K562 (cell line): ENCODE measurements around the gene MPZL1. TPM values are rescaled to one million over a fixed set of nuclear protein-coding genes. Genes with fewer than 3 reads are reported as not detected.
A peak's percentile ranks its signal among the peaks of the same experiment; 100 is the strongest.

Source experiments
- ATAC-seq: fragments of 200-7000 bp; cut with Tn5 transposase; 3 replicates; pipeline ENCODE4 v1.9.1; 2020; ENCODE audit warnings: moderate library complexity
- BruUV-seq: library from RNA; stranded (reverse); fragments of 400-500 nt; replicated peaks from 2 replicates; lab custom pipeline; 2021; lab: Mats Ljungman, UMichigan
- CTCF ChIA-PET: fragments of 300-600 bp; formaldehyde crosslinking; extraction: SDS; loops from one replicate; lab custom pipeline; 2021; ENCODE audit warnings: low intra/inter-chr PET ratio; lab: Yijun Ruan, JAX
- POLR2A ChIA-PET: fragments of 300-600, 350-650 bp; sonication (Branson Sonifier 250); formaldehyde crosslinking; extraction: SDS; loops from one replicate; lab custom pipeline; 2021; ENCODE audit warnings: antibody characterized with exemption, inconsistent platforms; lab: Yijun Ruan, JAX
- DNase-seq, 4 experiments: peaks; one replicate each; pipeline versions ENCODE4 v3.0.0 to v3.0.0-alpha.2; 2011 to 2018; ENCODE audit warnings: low spot score in 3 of 4, mixed read lengths in 3 of 4; ENCODE audit errors: extremely low read depth in 1 of 4
- FAIRE-seq: peaks from 2 replicates; lab custom pipeline; 2011; peaks lifted over from hg19 to GRCh38; lab: Jason Lieb, UNC
- H2AFZ ChIP-seq: 2 replicates; pipeline ENCODE4 v1.6.0; 2011; ENCODE audit warnings: low read depth, low read length, control low read depth, inconsistent platforms
- H3K27ac ChIP-seq: fragments of 200-600 bp; 3 replicates; pipeline ENCODE4 v1.8.0; 2011; ENCODE audit warnings: low read depth, mild to moderate bottlenecking, control low read depth, inconsistent platforms, low read length, moderate library complexity, mixed read lengths; ENCODE audit errors: extremely low read depth
- H3K27me3 ChIP-seq, 2 experiments: fragments of 300-600 bp in 1 of 2; 2 replicates in 1 of 2; 3 replicates in 1 of 2; pipeline versions ENCODE4 v1.6.0 to v1.8.0; 2011; ENCODE audit warnings: inconsistent platforms in 2 of 2, low read length in 2 of 2, mild to moderate bottlenecking in 1 of 2, mixed read lengths in 1 of 2, moderate library complexity in 1 of 2; ENCODE audit not compliant: control insufficient read depth in 2 of 2, insufficient read depth in 2 of 2
- H3K36me3 ChIP-seq: fragments of 300-600 bp; 3 replicates; pipeline ENCODE4 v1.8.0; 2011; ENCODE audit warnings: mild to moderate bottlenecking, low read length, inconsistent platforms; ENCODE audit not compliant: control insufficient read depth, insufficient read depth
- H3K4me1 ChIP-seq, 2 experiments: fragments of 200-600 bp in 1 of 2; replicated peaks in 1 of 2; 2 replicates in 1 of 2; 3 replicates in 1 of 2; pipeline versions ENCODE4 v1.5.1 to v1.8.0; 2011; ENCODE audit warnings: inconsistent platforms in 2 of 2, low read length in 2 of 2, mild to moderate bottlenecking in 1 of 2, mixed read lengths in 1 of 2, moderate library complexity in 1 of 2; ENCODE audit not compliant: control insufficient read depth in 2 of 2, insufficient read depth in 2 of 2
- H3K4me2 ChIP-seq: 2 replicates; pipeline ENCODE4 v1.6.1; 2011; ENCODE audit warnings: low read length, control low read depth, inconsistent platforms, mixed read lengths; ENCODE audit not compliant: insufficient read depth
- H3K4me3 ChIP-seq: fragments of 200-600 bp; sonication (generic), shearing (Covaris generic); 2 replicates; pipeline ENCODE4 v1.5.1; 2016; ENCODE audit warnings: control low read depth, inconsistent platforms
- H3K79me2 ChIP-seq: fragments of 200-600 bp; 3 replicates; pipeline ENCODE4 v1.8.0; 2011; ENCODE audit warnings: low read length, inconsistent platforms; ENCODE audit not compliant: control insufficient read depth, insufficient read depth
- H3K9ac ChIP-seq, 2 experiments: 2 replicates each; pipeline versions ENCODE4 v1.6.0 to v1.6.1; 2011; ENCODE audit warnings: low read depth in 2 of 2, low read length in 2 of 2, control low read depth in 1 of 2, inconsistent platforms in 1 of 2, mild to moderate bottlenecking in 1 of 2, mixed read lengths in 1 of 2; ENCODE audit not compliant: insufficient read depth in 1 of 2
- H3K9me1 ChIP-seq: one replicate; pipeline ENCODE4 v1.6.0; 2011; ENCODE audit warnings: inconsistent platforms, mild to moderate bottlenecking, low read length, moderate library complexity; ENCODE audit not compliant: control insufficient read depth, insufficient read depth
- H3K9me3 ChIP-seq: replicated peaks from 2 replicates; pipeline ENCODE4 v1.5.1; 2011; ENCODE audit warnings: low read depth, low read length, inconsistent platforms; ENCODE audit not compliant: control insufficient read depth, insufficient read depth
- H4K20me1 ChIP-seq: replicated peaks from 2 replicates; pipeline ENCODE4 v1.6.1; 2011; ENCODE audit warnings: low read length, inconsistent platforms, mixed read lengths; ENCODE audit not compliant: control insufficient read depth, insufficient read depth
- CHD4 ChIP-seq: fragments of 200-600 bp; sonication (generic); IDR thresholded peaks from 3 replicates; pipeline ENCODE4 v1.6.1; 2012; ENCODE audit warnings: low read depth, mild to moderate bottlenecking, mixed read lengths, low read length, inconsistent platforms; ENCODE audit not compliant: insufficient read depth, insufficient replicate concordance, poor library complexity, severe bottlenecking
- DACH1 ChIP-seq: fragments of 450-650 bp; IDR thresholded peaks from 2 replicates; pipeline ENCODE4 v1.6.1; 2018; ENCODE audit not compliant: partially characterized antibody
- GABPB1 ChIP-seq: sonication (generic); formaldehyde crosslinking; IDR thresholded peaks from 2 replicates; pipeline ENCODE4 v1.8.0; 2022; ENCODE audit warnings: mild to moderate bottlenecking, missing genetic modification reagents
- HEY1 ChIP-seq: fragments of 250-450 bp; sonication (Bioruptor Pico); IDR thresholded peaks from 2 replicates; pipeline ENCODE4 v1.5.0; 2020; ENCODE audit warnings: mild to moderate bottlenecking, moderate library complexity, borderline replicate concordance
- HNRNPK ChIP-seq: fragments of 200-400 bp; formaldehyde crosslinking; IDR thresholded peaks from one replicate; pipeline ENCODE4 v1.6.1; 2018; ENCODE audit warnings: mild to moderate bottlenecking, low read depth, low read length; ENCODE audit not compliant: poor library complexity, severe bottlenecking
- HOMEZ ChIP-seq: fragments of 250-450 bp; sonication (Bioruptor Pico); IDR thresholded peaks from 2 replicates; pipeline ENCODE4 v1.4.0; 2020; ENCODE audit warnings: mild to moderate bottlenecking, moderate library complexity
- KLF16 ChIP-seq: IDR thresholded peaks from 2 replicates; pipeline ENCODE4 v1.6.1; 2016; ENCODE audit warnings: antibody characterized with exemption
- MECOM ChIP-seq: fragments of 250-450 bp; sonication (Bioruptor Pico); IDR thresholded peaks from 2 replicates; pipeline ENCODE4 v1.8.0; 2022; ENCODE audit warnings: inconsistent platforms
- NFXL1 ChIP-seq: fragments of 450-650 bp; formaldehyde crosslinking; IDR thresholded peaks from 2 replicates; pipeline ENCODE4 v1.4.0; 2021; ENCODE audit warnings: mild to moderate bottlenecking
- NR2C2 ChIP-seq, 2 experiments: fragments of 200-800 bp in 1 of 2; sonication (Bioruptor generic) in 1 of 2; sonication (generic) in 1 of 2; formaldehyde crosslinking in 1 of 2; IDR thresholded peaks; 2 replicates each; pipeline versions ENCODE4 v1.6.1 to v1.8.0; 2016 to 2022; ENCODE audit warnings: mild to moderate bottlenecking in 1 of 2, missing compliant biosample characterization in 1 of 2, missing genetic modification characterization in 1 of 2, missing genetic modification reagents in 1 of 2
- POLR3G ChIP-seq: IDR thresholded peaks from 2 replicates; pipeline ENCODE4 v1.6.1; 2011; ENCODE audit not compliant: insufficient read length, insufficient replicate concordance; ENCODE audit errors: extremely low read depth
- RAD21 ChIP-seq, 2 experiments: fragments of 250-450 bp in 1 of 2; fragments of 450-650 bp in 1 of 2; sonication (Bioruptor Pico) in 1 of 2; formaldehyde crosslinking in 1 of 2; IDR thresholded peaks in 1 of 2; conservative IDR thresholded peaks in 1 of 2; 2 replicates each; pipeline versions ENCODE4 v1.4.0 to v1.8.0; 2020 to 2022; ENCODE audit warnings: mild to moderate bottlenecking in 2 of 2, moderate library complexity in 1 of 2
- RBM34 ChIP-seq: fragments of 200-400 bp; formaldehyde crosslinking; IDR thresholded peaks from 2 replicates; pipeline ENCODE4 v1.6.1; 2018; ENCODE audit warnings: low read length, borderline replicate concordance; ENCODE audit not compliant: insufficient read depth
- SAP30 ChIP-seq: fragments of 200-600 bp; sonication (generic); IDR thresholded peaks from 2 replicates; pipeline ENCODE4 v1.6.1; 2012; ENCODE audit warnings: borderline replicate concordance, low read depth, mild to moderate bottlenecking, moderate library complexity, low read length, control low read depth, inconsistent platforms; ENCODE audit not compliant: insufficient read depth, poor library complexity, severe bottlenecking
- TCFL5 ChIP-seq: fragments of 250-450 bp; sonication (Bioruptor Pico); conservative IDR thresholded peaks from 2 replicates; pipeline ENCODE4 v1.6.1; 2021; ENCODE audit warnings: mild to moderate bottlenecking, moderate library complexity, matching md5 sums
- ZNF354B ChIP-seq: fragments of 250-450 bp; sonication (Bioruptor Pico); IDR thresholded peaks from 2 replicates; pipeline ENCODE4 v1.4.0; 2020
- WGBS: fragments of 100-300 bp; shearing (Covaris generic); methylation state at CpG from one replicate; pipeline ENCODE4 v1.1.6; 2016; ENCODE audit warnings: low coverage, mixed read lengths; ENCODE audit not compliant: insufficient coverage; ENCODE audit errors: missing lambda C conversion rate; 5-methylcytosine and 5-hydroxymethylcytosine counted together
- in situ Hi-C: fragments of 300-500 bp; cut with MboI; formaldehyde crosslinking; loops from 4 replicates; pipeline ENCODE4 v1.15.0; 2018; ENCODE audit warnings: inconsistent platforms, mixed read lengths
- intact Hi-C: fragments of 100-400 bp; cut with micrococcal nuclease; formaldehyde crosslinking; loops from 2 replicates; pipeline ENCODE4 v1.14.2; 2022
- polyA plus RNA-seq, 8 experiments: library from polyadenylated mRNA; depleted of rRNA in 4 of 8; stranded (reverse) in 5 of 8; unstranded in 3 of 8; fragments of >200 nt; fragmentation: Nextera tagmentation in 2 of 8; fragmentation: Illumina TruSeq in 1 of 8; extraction: Ambion mirVana in 2 of 8; extraction: Trizol in 1 of 8; gene quantifications; 2 replicates each; pipeline versions ENCODE4 v1.2.1 to v1.2.3, GENCODE V29; 2011 to 2014; ENCODE audit warnings: inconsistent platforms in 1 of 8, missing spikeins in 1 of 8
- total RNA-seq, 7 experiments: library from RNA; depleted of rRNA in 6 of 7; stranded (reverse); fragments of >200 nt in 6 of 7; fragmentation: Illumina TruSeq in 2 of 7; extraction: Trizol in 2 of 7; gene quantifications; 2 replicates each; pipeline versions ENCODE4 v1.2.1 to v1.2.3, GENCODE V29; 2011 to 2021; ENCODE audit warnings: low replicate concordance in 1 of 7

MPZL1 gene
- total and polyA plus RNA-seq, 9 of the 15 experiments (the other 6 are each of a cell fraction or from before 2014, with no cell fraction given), result 14.5 to 153 (median 66.5) TPM

- 0 out of 2 replicates have a peak, but pooled peaks have one; percentile 10 for TF ChIP-seq KLF16
- TF ChIP-seq NR2C2 (CRISPR knock-in tag; IDR thresholded peaks at IDR 0.05), result no peak
- no peak for TF ChIP-seq NR2C2 (tag; IDR thresholded peaks at IDR 0.05)
- no peak for TF ChIP-seq ZNF354B (CRISPR knock-in tag)
These were observed 102.5 kb downstream of the MPZL1 start (continued) for GRCh38 chr1:167824163-167824794.

GRCh38 chr1:167825419-167826079 is 103.8 kb downstream of the MPZL1 start:
- BruUV-seq, result no TSS peak
- Histone ChIP-seq H3K36me3 (no peaks in the 10 kb centered on the region), H4K20me1 (no peaks in the 10 kb centered on the region), H3K4me3 (no peak overlapping the region), H3K27ac (peak overlapping the region; percentile 59), H3K9me3 (no peaks in the 10 kb centered on the region), H3K27me3 (no peaks in the 10 kb centered on the region), H3K9ac (peak overlapping the region in 1 of 2 experiments; percentile 43; a peak in 3 of 4 replicates), H2AFZ (peak overlapping the region; percentile 91), H3K79me2 (no peaks in the 10 kb centered on the region; the same call in 2 of the 3 replicates), H3K4me2 (no peak overlapping the region; the same call in 1 of the 2 replicates), H3K9me1 (no peaks in the 10 kb centered on the region), H3K4me1 (peaks cover 20 to 68% of the 10 kb centered on the region in 2 experiments)
- WGBS, result 18% methylated on average over 4 of the region's 4 CpGs
- intact Hi-C loops (no loop called here), in situ Hi-C loops (no loop called here)
- FAIRE-seq, result no peak
- peak; percentile 68 for ATAC-seq
- CTCF ChIA-PET, result no interaction called here
- POLR2A ChIA-PET, result interaction anchor here (0.6 to 2.0 kb wide), 10 partner anchors 10 to 455 kb away, joined by 3 to 10 read pairs (median 3); partner anchors contain the start of gene TBX19
- peak in 1 of 4 experiments; percentile 58 for DNase-seq
- TF ChIP-seq HEY1 (CRISPR knock-in tag), result no peak
- TF ChIP-seq POLR3G, result no peak
- no peak for TF ChIP-seq HOMEZ
- TF ChIP-seq MECOM (CRISPR knock-in tag), result peak; percentile 81
- TF ChIP-seq CHD4, result no peak
- TF ChIP-seq RAD21 (CRISPR knock-in tag; conservative IDR thresholded peaks at IDR 0.05 in 1 of 2, IDR thresholded peaks at IDR 0.05 in 1 of 2), result 0 out of 4 replicates have a peak, but pooled peaks of 1 of the 2 experiments have one; percentile 5
- no peak for TF ChIP-seq RBM34
- no peak for TF ChIP-seq TCFL5 (CRISPR knock-in tag)
- TF ChIP-seq NFXL1, result no peak
- TF ChIP-seq GABPB1 (CRISPR knock-in tag), result no peak
- TF ChIP-seq HNRNPK, result no peak
- no peak for TF ChIP-seq SAP30
- TF ChIP-seq DACH1, result no peak
